H1 (cell line): ENCODE data around the gene ABI3BP. TPM values are rescaled to one million over a fixed set of nuclear protein-coding genes. Genes with fewer than 3 reads are reported as not detected.

ENCODE experiments used
- CTCF ChIA-PET: fragments of 300-600 bp; sonication (Branson Sonifier 250); formaldehyde crosslinking; loops from one replicate; lab custom pipeline; 2021; ENCODE audit not compliant: partially characterized antibody; lab: Charles Lee
- POLR2A ChIA-PET: fragments of 300-600 bp; sonication (Branson Sonifier 250); formaldehyde crosslinking; loops from one replicate; lab custom pipeline; 2021; ENCODE audit warnings: inconsistent platforms; ENCODE audit not compliant: partially characterized antibody; lab: Charles Lee
- DNase-seq, 2 experiments: peaks; one replicate each; pipeline versions ENCODE4 v3.0.0 to v3.0.0-alpha.2; 2010 to 2022; ENCODE audit warnings: low spot score in 2 of 2, low read depth in 1 of 2, mixed read lengths in 1 of 2
- FAIRE-seq: peaks from 2 replicates; lab custom pipeline; 2011; peaks lifted over from hg19 to GRCh38; lab: Jason Lieb, UNC
- H2AFZ ChIP-seq: 2 replicates; pipeline ENCODE4 v1.8.1; 2012; ENCODE audit warnings: low read length, inconsistent platforms
- H2AK5ac ChIP-seq: 2 replicates; pipeline ENCODE4 v1.6.1; 2013; ENCODE audit warnings: low read depth, low read length
- H2BK120ac ChIP-seq: replicated peaks from 2 replicates; pipeline ENCODE3; 2013; ENCODE audit warnings: low read depth, low read length, inconsistent platforms
- H2BK12ac ChIP-seq: 2 replicates; pipeline ENCODE4 v1.6.1; 2013; ENCODE audit warnings: low read depth, low read length
- H2BK15ac ChIP-seq: 2 replicates; pipeline ENCODE4 v1.6.1; 2013; ENCODE audit warnings: low read length
- H2BK20ac ChIP-seq: 2 replicates; pipeline ENCODE4 v1.6.1; 2013; ENCODE audit warnings: low read length
- H2BK5ac ChIP-seq: 2 replicates; pipeline ENCODE4 v1.6.1; 2013; ENCODE audit warnings: low read depth, low read length
- H3K14ac ChIP-seq: 2 replicates; pipeline ENCODE4 v1.6.1; 2013; ENCODE audit warnings: inconsistent platforms; ENCODE audit not compliant: insufficient read length
- H3K18ac ChIP-seq: 2 replicates; pipeline ENCODE4 v1.6.1; 2013; ENCODE audit warnings: low read length; ENCODE audit errors: extremely low read depth
- H3K23ac ChIP-seq: 2 replicates; pipeline ENCODE4 v1.6.1; 2013; ENCODE audit warnings: inconsistent platforms; ENCODE audit not compliant: insufficient read length
- H3K23me2 ChIP-seq: 2 replicates; pipeline ENCODE4 v1.6.1; 2013; ENCODE audit warnings: low read depth, low read length
- H3K27ac ChIP-seq: 2 replicates; pipeline ENCODE4 v1.6.1; 2011; ENCODE audit warnings: low read depth, low read length, inconsistent platforms
- H3K27me3 ChIP-seq, 4 experiments: replicated peaks in 1 of 4; 1 replicate in 1 of 4; 2 replicates in 3 of 4; pipeline versions ENCODE4 v1.6.1 to v1.8.1; 2011 to 2013; ENCODE audit warnings: low read length in 3 of 4, mild to moderate bottlenecking in 3 of 4, inconsistent platforms in 2 of 4, mixed read lengths in 2 of 4, moderate library complexity in 1 of 4; ENCODE audit not compliant: control insufficient read depth in 3 of 4, insufficient read depth in 3 of 4; ENCODE audit errors: extremely low read depth in 1 of 4
- H3K36me3 ChIP-seq, 4 experiments: 2 replicates each; pipeline versions ENCODE4 v1.6.1 to v1.8.1; 2011 to 2013; ENCODE audit warnings: mild to moderate bottlenecking in 4 of 4, low read length in 3 of 4, moderate library complexity in 2 of 4, control low read depth in 1 of 4, inconsistent platforms in 1 of 4; ENCODE audit not compliant: insufficient read depth in 4 of 4, control insufficient read depth in 2 of 4
- H3K4ac ChIP-seq: replicated peaks from 2 replicates; pipeline ENCODE3; 2013; ENCODE audit warnings: low read length, low read depth, mixed read lengths, inconsistent platforms; ENCODE audit not compliant: insufficient read length
- H3K4me1 ChIP-seq, 4 experiments: replicated peaks in 1 of 4; 1 replicate in 1 of 4; 2 replicates in 3 of 4; pipeline versions ENCODE4 v1.6.1 to v1.8.1; 2011 to 2013; ENCODE audit warnings: low read length in 3 of 4, inconsistent platforms in 2 of 4, mixed read lengths in 1 of 4; ENCODE audit not compliant: insufficient read depth in 4 of 4, control insufficient read depth in 3 of 4
- H3K4me2 ChIP-seq, 2 experiments: 2 replicates each; pipeline versions ENCODE4 v1.6.1 to v1.8.1; 2011 to 2013; ENCODE audit warnings: low read depth in 2 of 2, low read length in 2 of 2, control low read depth in 1 of 2, inconsistent platforms in 1 of 2, mild to moderate bottlenecking in 1 of 2; ENCODE audit not compliant: insufficient read depth in 1 of 2
- H3K4me3 ChIP-seq, 4 experiments: fragments of 200-600, 300-600 bp in 1 of 4; sonication (generic), shearing (Covaris generic), sonication (Bioruptor Twin) in 1 of 4; 2 replicates each; pipeline versions ENCODE4 v1.5.1 to v1.8.1; 2011 to 2016; ENCODE audit warnings: low read length in 4 of 4, low read depth in 3 of 4, control low read depth in 2 of 4, inconsistent platforms in 2 of 4, mild to moderate bottlenecking in 2 of 4, mixed read lengths in 1 of 4, moderate library complexity in 1 of 4; ENCODE audit not compliant: insufficient read depth in 2 of 4; ENCODE audit errors: extremely low read depth in 1 of 4
- H3K56ac ChIP-seq: replicated peaks from 2 replicates; pipeline ENCODE3; 2013; ENCODE audit warnings: low read depth, mild to moderate bottlenecking, mixed read lengths, low read length, inconsistent platforms; ENCODE audit not compliant: insufficient read length
- H3K79me1 ChIP-seq: 2 replicates; pipeline ENCODE4 v1.6.1; 2013; ENCODE audit warnings: low read depth, low read length, control low read depth
- H3K79me2 ChIP-seq, 2 experiments: 2 replicates each; pipeline versions ENCODE4 v1.6.1 to v1.8.1; 2012 to 2013; ENCODE audit warnings: low read length in 2 of 2, mild to moderate bottlenecking in 2 of 2, inconsistent platforms in 1 of 2; ENCODE audit not compliant: insufficient read depth in 2 of 2, control insufficient read depth in 1 of 2
- H3K9ac ChIP-seq, 4 experiments: replicated peaks in 1 of 4; 1 replicate in 1 of 4; 2 replicates in 3 of 4; pipeline versions ENCODE4 v1.6.1 to v1.8.1; 2011 to 2013; ENCODE audit warnings: low read depth in 3 of 4, low read length in 3 of 4, control low read depth in 2 of 4, mild to moderate bottlenecking in 2 of 4, moderate library complexity in 2 of 4, inconsistent platforms in 1 of 4; ENCODE audit errors: extremely low read depth in 1 of 4
- H3K9me3 ChIP-seq, 2 experiments: 2 replicates each; pipeline versions ENCODE4 v1.6.1 to v1.8.1; 2012 to 2013; ENCODE audit warnings: mild to moderate bottlenecking in 2 of 2, moderate library complexity in 2 of 2, control low read depth in 1 of 2, inconsistent platforms in 1 of 2, low read depth in 1 of 2, low read length in 1 of 2, mixed read lengths in 1 of 2; ENCODE audit not compliant: insufficient read depth in 2 of 2
- H4K20me1 ChIP-seq, 2 experiments: replicated peaks in 1 of 2; 2 replicates each; pipeline versions ENCODE3 to v1.8.1; 2011 to 2013; ENCODE audit warnings: inconsistent platforms in 2 of 2, low read length in 2 of 2, mild to moderate bottlenecking in 1 of 2; ENCODE audit not compliant: insufficient read depth in 2 of 2, control insufficient read depth in 1 of 2
- H4K5ac ChIP-seq: 2 replicates; pipeline ENCODE4 v1.6.1; 2013; ENCODE audit warnings: low read length, low read depth, mixed read lengths, inconsistent platforms; ENCODE audit not compliant: insufficient read length
- H4K8ac ChIP-seq: 2 replicates; pipeline ENCODE4 v1.8.0; 2013; ENCODE audit warnings: mild to moderate bottlenecking, moderate library complexity, low read length, inconsistent platforms; ENCODE audit not compliant: insufficient read depth; ENCODE audit errors: extremely low read depth
- H4K91ac ChIP-seq: replicated peaks from 2 replicates; pipeline ENCODE3; 2013; ENCODE audit warnings: low read length, mixed read lengths, inconsistent platforms; ENCODE audit not compliant: insufficient read length
- CTCF ChIP-seq, 3 experiments: IDR thresholded peaks; 1 replicate in 2 of 3; 2 replicates in 1 of 3; pipeline versions ENCODE4 v1.5.1 to v1.6.1; 2011; ENCODE audit warnings: low read length in 3 of 3, mild to moderate bottlenecking in 3 of 3, inconsistent platforms in 2 of 3, low read depth in 1 of 3, moderate library complexity in 1 of 3; ENCODE audit not compliant: insufficient read depth in 1 of 3; ENCODE audit errors: control extremely low read depth in 1 of 3
- GTF2F1 ChIP-seq: IDR thresholded peaks from 2 replicates; pipeline ENCODE4 v1.6.1; 2012; ENCODE audit warnings: low read depth, low read length, improper control_type of control experiment, borderline replicate concordance
- KDM1A ChIP-seq: fragments of 200-600, 300-600 bp; sonication (generic); IDR thresholded peaks from 2 replicates; pipeline ENCODE4 v1.7.1; 2016; ENCODE audit warnings: mild to moderate bottlenecking, low read length, borderline replicate concordance
- KDM4A ChIP-seq: IDR thresholded peaks from one replicate; pipeline ENCODE4 v1.7.1; 2012; ENCODE audit warnings: low read depth, mild to moderate bottlenecking, moderate library complexity, low read length, inconsistent platforms; ENCODE audit not compliant: severe bottlenecking
- KDM5A ChIP-seq: fragments of 200-600 bp; IDR thresholded peaks from 2 replicates; pipeline ENCODE4 v1.7.1; 2012; ENCODE audit warnings: mild to moderate bottlenecking, low read length, inconsistent platforms, mixed read lengths
- NANOG ChIP-seq: IDR thresholded peaks from 2 replicates; pipeline ENCODE4 v1.6.1; 2011; ENCODE audit warnings: low read length, low read depth, mild to moderate bottlenecking, inconsistent platforms; ENCODE audit not compliant: insufficient read depth, poor library complexity, severe bottlenecking
- POLR2A ChIP-seq, 2 experiments: IDR thresholded peaks; 1 replicate in 1 of 2; 2 replicates in 1 of 2; pipeline ENCODE4 v1.6.1; 2011; ENCODE audit warnings: low read depth in 2 of 2, low read length in 2 of 2, mild to moderate bottlenecking in 2 of 2; ENCODE audit errors: control extremely low read depth in 1 of 2
- POLR2AphosphoS5 ChIP-seq: IDR thresholded peaks from 2 replicates; pipeline ENCODE4 v1.6.1; 2011; ENCODE audit warnings: low read depth, low read length
- RAD21 ChIP-seq, 2 experiments: IDR thresholded peaks in 1 of 2; conservative IDR thresholded peaks in 1 of 2; 2 replicates each; pipeline ENCODE4 v1.6.1; 2011; ENCODE audit warnings: low read depth in 2 of 2, low read length in 2 of 2, improper control_type of control experiment in 1 of 2, inconsistent platforms in 1 of 2, mild to moderate bottlenecking in 1 of 2, moderate library complexity in 1 of 2
- TEAD4 ChIP-seq: IDR thresholded peaks from 2 replicates; pipeline ENCODE4 v1.6.1; 2012; ENCODE audit warnings: low read depth, low read length, inconsistent platforms, mixed read lengths
- WGBS, 2 experiments: shearing (Covaris generic) in 1 of 2; methylation state at CpG; one replicate each; pipeline versions ENCODE4 v1.1.6 to v1.1.7; 2013 to 2015; ENCODE audit warnings: low lambda C conversion rate in 2 of 2, mixed read lengths in 2 of 2, inconsistent platforms in 1 of 2, low coverage in 1 of 2, missing lambda C conversion rate in 1 of 2; ENCODE audit not compliant: insufficient replicate concordance in 2 of 2, insufficient coverage in 1 of 2, insufficient read length in 1 of 2; ENCODE audit errors: extremely low coverage in 1 of 2, missing lambda C conversion rate in 1 of 2; 5-methylcytosine and 5-hydroxymethylcytosine counted together
- polyA plus RNA-seq, 7 experiments: library from polyadenylated mRNA; depleted of rRNA in 3 of 7; stranded (reverse) in 5 of 7; unstranded in 2 of 7; fragments of >200 nt in 5 of 7; fragments of 200-250 nt in 2 of 7; gene quantifications; 1 replicate in 5 of 7; 2 replicates in 1 of 7; 4 replicates in 1 of 7; pipeline versions ENCODE4 v1.2.1 to v1.2.3, GENCODE V29; 2011 to 2013; ENCODE audit warnings: missing spikeins in 2 of 7, mixed read lengths in 2 of 7
- total RNA-seq: library from RNA; stranded (reverse); fragmentation: NEBNext Ultra II Directional; extraction: Animal tissue kit (Norgen Biotek cat#: 25700); gene quantifications from 2 replicates; pipeline ENCODE4 v1.2.1, GENCODE V29; 2021
- TF ChIP-seq, protein P1 (sequence below): IDR thresholded peaks from 2 replicates; pipeline ENCODE4 v1.6.1; 2011; ENCODE audit warnings: low read depth, mild to moderate bottlenecking, low read length; ENCODE audit not compliant: insufficient read depth

The ABI3BP gene
- total and polyA plus RNA-seq, 2 of the 8 experiments (the other 6 are each of a cell fraction or from before 2014, with no cell fraction given) = 0.08 to 0.32 TPM

GRCh38 chr3:100910986-100911385 is 82.2 kb downstream of the ABI3BP start:
- no peak overlapping the region for H3K4ac ChIP-seq
- no peak overlapping the region for H2BK5ac ChIP-seq
- no peak overlapping the region for H3K27ac ChIP-seq
- H3K79me2 ChIP-seq = no peaks in the 10 kb centered on the region
- H3K9me3 ChIP-seq = no peaks in the 10 kb centered on the region
- FAIRE-seq = no peak
- H3K56ac ChIP-seq = no peak overlapping the region
- H2AFZ ChIP-seq = no peak overlapping the region
- ChIA-PET POLR2A (no interaction called here), CTCF (interaction anchor here (1.3 kb wide), 1 partner anchor 18 kb away, joined by 4 read pairs; no protein-coding TSS in a partner anchor)
- H2BK12ac ChIP-seq = no peak overlapping the region
- H3K14ac ChIP-seq = no peak overlapping the region
- H3K23me2 ChIP-seq = no peaks in the 10 kb centered on the region
- no peak overlapping the region for H3K4me2 ChIP-seq
- no peaks in the 10 kb centered on the region for H3K36me3 ChIP-seq
- no peak overlapping the region for H2BK120ac ChIP-seq
- no peak overlapping the region for H3K18ac ChIP-seq
- H4K8ac ChIP-seq = no peak overlapping the region
- no peak overlapping the region for H4K91ac ChIP-seq
- H2BK20ac ChIP-seq = no peak overlapping the region
- WGBS, 2 experiments = 84% methylated on average over 2 of the region's 2 CpGs; no CpG with 5 or more reads in 1 of the 2 experiments
- no peak overlapping the region for H3K23ac ChIP-seq
- H4K20me1 ChIP-seq = no peaks in the 10 kb centered on the region
- DNase-seq = no peak
- no peaks in the 10 kb centered on the region for H3K27me3 ChIP-seq
- peaks cover 0 to 9% (median 3%) of the 10 kb centered on the region in 4 experiments; a peak in 3 of 7 replicates for H3K4me1 ChIP-seq
- H3K9ac ChIP-seq = no peak overlapping the region
- no peak overlapping the region for H4K5ac ChIP-seq
- H2AK5ac ChIP-seq = no peak overlapping the region
- no peak overlapping the region for H2BK15ac ChIP-seq
- no peak overlapping the region for H3K4me3 ChIP-seq
- H3K79me1 ChIP-seq = no peaks in the 10 kb centered on the region
- TF ChIP-seq GTF2F1 (no peak), NANOG (no peak), POLR2AphosphoS5 (no peak), KDM4A (no peak), KDM5A (no peak), CTCF (IDR thresholded peaks at IDR 0.05; ENCODE audit: control extremely low read depth in 1 of 3, insufficient read depth in 1 of 3, low read depth in 1 of 3, low read length in 3 of 3) (no peak), KDM1A (no peak), POLR2A (IDR thresholded peaks at IDR 0.05; ENCODE audit: control extremely low read depth in 1 of 2, low read depth in 2 of 2, low read length in 2 of 2) (no peak), TEAD4 (no peak), RAD21 (IDR thresholded peaks at IDR 0.05 in 1 of 2, conservative IDR thresholded peaks at IDR 0.05 in 1 of 2; ENCODE audit: low read depth in 2 of 2, low read length in 2 of 2) (no peak)
- TF ChIP-seq, protein P1, sequence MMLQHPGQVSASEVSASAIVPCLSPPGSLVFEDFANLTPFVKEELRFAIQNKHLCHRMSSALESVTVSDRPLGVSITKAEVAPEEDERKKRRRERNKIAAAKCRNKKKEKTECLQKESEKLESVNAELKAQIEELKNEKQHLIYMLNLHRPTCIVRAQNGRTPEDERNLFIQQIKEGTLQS = no peak
